ENCODE results near the gene CYP11A1. TPM values are rescaled to one million over a fixed set of nuclear protein-coding genes. Genes with fewer than 3 reads are reported as not detected.

CYP11A1 gene
- total and polyA plus RNA-seq, 2 donors (not counting 1 experiment from before 2014, with no cell fraction given) = not detected

DNA sequence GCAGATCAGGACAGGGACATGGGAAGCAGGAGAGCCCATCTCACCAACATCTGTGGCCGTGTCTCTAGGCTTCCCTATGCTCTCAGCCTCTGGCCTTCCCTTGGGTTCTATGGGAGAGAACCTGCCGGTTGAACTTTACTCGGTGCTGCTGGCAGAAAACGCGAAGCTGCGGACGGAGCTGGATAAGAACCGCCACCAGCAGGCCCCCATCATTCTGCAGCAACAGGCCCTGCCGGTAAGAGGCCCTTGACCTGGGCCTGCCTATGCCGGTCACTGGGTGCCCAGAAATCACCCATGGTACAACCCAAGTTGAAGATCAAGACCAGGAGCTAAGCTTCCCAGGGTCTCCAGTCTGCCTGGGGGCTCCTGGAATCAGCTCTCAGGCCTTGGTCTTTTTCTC lies 34.8 kb downstream of the CYP11A1 start:
- no peak for TF ChIP-seq EZH2 (IDR thresholded peaks at IDR 0.05; ENCODE audit: borderline replicate concordance, insufficient read depth, low read depth, low read length, poor library complexity, severe bottlenecking)
- TF ChIP-seq, protein P1, sequence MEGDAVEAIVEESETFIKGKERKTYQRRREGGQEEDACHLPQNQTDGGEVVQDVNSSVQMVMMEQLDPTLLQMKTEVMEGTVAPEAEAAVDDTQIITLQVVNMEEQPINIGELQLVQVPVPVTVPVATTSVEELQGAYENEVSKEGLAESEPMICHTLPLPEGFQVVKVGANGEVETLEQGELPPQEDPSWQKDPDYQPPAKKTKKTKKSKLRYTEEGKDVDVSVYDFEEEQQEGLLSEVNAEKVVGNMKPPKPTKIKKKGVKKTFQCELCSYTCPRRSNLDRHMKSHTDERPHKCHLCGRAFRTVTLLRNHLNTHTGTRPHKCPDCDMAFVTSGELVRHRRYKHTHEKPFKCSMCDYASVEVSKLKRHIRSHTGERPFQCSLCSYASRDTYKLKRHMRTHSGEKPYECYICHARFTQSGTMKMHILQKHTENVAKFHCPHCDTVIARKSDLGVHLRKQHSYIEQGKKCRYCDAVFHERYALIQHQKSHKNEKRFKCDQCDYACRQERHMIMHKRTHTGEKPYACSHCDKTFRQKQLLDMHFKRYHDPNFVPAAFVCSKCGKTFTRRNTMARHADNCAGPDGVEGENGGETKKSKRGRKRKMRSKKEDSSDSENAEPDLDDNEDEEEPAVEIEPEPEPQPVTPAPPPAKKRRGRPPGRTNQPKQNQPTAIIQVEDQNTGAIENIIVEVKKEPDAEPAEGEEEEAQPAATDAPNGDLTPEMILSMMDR (IDR thresholded peaks at IDR 0.05) = no peak
- Mint-ChIP-seq H3K4me1 (peaks cover 2% of the 10 kb centered on the region), H3K27me3 (peaks cover 4% of the 10 kb centered on the region), H3K27ac (no peak overlapping the region), H3K4me3 (no peak overlapping the region), H3K9me3 (ENCODE audit: insufficient read depth) (no peaks in the 10 kb centered on the region)
- Histone ChIP-seq H3K79me2 (ENCODE audit: control insufficient read depth, insufficient read depth, low read length) (no peaks in the 10 kb centered on the region), H3K4me1 (ENCODE audit: control insufficient read depth in 2 of 2, insufficient read depth in 2 of 2, low read length in 2 of 2) (no peaks in the 10 kb centered on the region), H3K27ac (ENCODE audit: low read length in 2 of 2) (no peak overlapping the region), H2AFZ (ENCODE audit: insufficient read depth, low read depth, low read length, poor library complexity, severe bottlenecking) (no peak overlapping the region), H3K36me3 (replicated peaks in 1 of 2; ENCODE audit: control extremely low read depth in 1 of 2, control insufficient read depth in 1 of 2, extremely low read depth in 1 of 2, insufficient read depth in 2 of 2, low read length in 1 of 2) (no peaks in the 10 kb centered on the region), H4K20me1 (ENCODE audit: control insufficient read depth, insufficient read depth, low read length, poor library complexity, severe bottlenecking) (no peaks in the 10 kb centered on the region), H3K9ac (ENCODE audit: low read length) (no peak overlapping the region), H3K4me2 (replicated peaks; ENCODE audit: low read depth, low read length, poor library complexity, severe bottlenecking) (no peak overlapping the region), H3K4me3 (ENCODE audit: control extremely low read depth in 1 of 5, extremely low read depth in 1 of 5, insufficient read depth in 1 of 5, low read depth in 2 of 5, low read length in 4 of 5) (no peak overlapping the region), H3K9me3 (ENCODE audit: control extremely low read depth in 1 of 3, control insufficient read depth in 2 of 3, insufficient read depth in 1 of 3, low read length in 2 of 3) (peaks cover 0 to 4% (median 0%) of the 10 kb centered on the region in 3 donors), H3K27me3 (replicated peaks in 1 of 4; ENCODE audit: control extremely low read depth in 1 of 4, control insufficient read depth in 3 of 4, insufficient read depth in 4 of 4, low read length in 3 of 4) (no peaks in the 10 kb centered on the region)
- CTCF ChIA-PET = no interaction called here
- no peak for DNase-seq
- intact Hi-C loops (cut with micrococcal nuclease) = no loop called here
- ATAC-seq (ENCODE audit: low read depth) = no peak
- POLR2A ChIA-PET = no interaction called here
- 97% methylated on average over 9 of the region's 10 CpGs for WGBS (ENCODE audit: insufficient coverage)

DNA sequence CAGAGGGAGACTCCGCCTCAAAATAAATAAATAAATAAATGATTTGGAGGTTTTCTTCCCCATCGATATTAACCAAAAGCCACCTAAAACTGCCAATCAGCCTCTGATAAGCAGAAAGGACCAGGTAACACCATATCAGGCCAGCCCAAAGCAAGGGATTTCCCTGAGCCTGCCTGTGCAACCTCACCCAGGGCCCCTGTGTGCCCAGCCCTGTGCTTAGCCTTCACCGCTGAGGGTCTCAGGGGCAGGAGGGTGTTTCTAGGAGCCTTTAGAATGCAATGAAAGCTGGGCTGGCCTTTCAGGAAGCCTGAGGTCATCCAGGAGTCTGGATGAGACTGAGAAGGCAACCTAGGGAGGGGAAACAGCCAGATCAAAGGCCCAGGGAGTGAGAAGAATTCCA lies 35.4 kb downstream of the CYP11A1 start:
- H3K36me3 ChIP-seq (replicated peaks in 1 of 2; ENCODE audit: control extremely low read depth in 1 of 2, control insufficient read depth in 1 of 2, extremely low read depth in 1 of 2, insufficient read depth in 2 of 2, low read length in 1 of 2) = no peaks in the 10 kb centered on the region
- no peak overlapping the region for H2AFZ ChIP-seq (ENCODE audit: insufficient read depth, low read depth, low read length, poor library complexity, severe bottlenecking)
- no peaks in the 10 kb centered on the region for H4K20me1 ChIP-seq (ENCODE audit: control insufficient read depth, insufficient read depth, low read length, poor library complexity, severe bottlenecking)
- DNase-seq (no peak), ATAC-seq (ENCODE audit: low read depth) (no peak)
- Mint-ChIP-seq H3K27ac (no peak overlapping the region), H3K9me3 (ENCODE audit: insufficient read depth) (no peaks in the 10 kb centered on the region), H3K27me3 (peaks cover 4% of the 10 kb centered on the region), H3K4me1 (peaks cover 2% of the 10 kb centered on the region), H3K4me3 (no peak overlapping the region)
- ChIA-PET POLR2A (no interaction called here), CTCF (no interaction called here)
- no peaks in the 10 kb centered on the region for H3K27me3 ChIP-seq (replicated peaks in 1 of 4; ENCODE audit: control extremely low read depth in 1 of 4, control insufficient read depth in 3 of 4, insufficient read depth in 4 of 4, low read length in 3 of 4)
- no peaks in the 10 kb centered on the region for H3K79me2 ChIP-seq (ENCODE audit: control insufficient read depth, insufficient read depth, low read length)
- H3K4me1 ChIP-seq (ENCODE audit: control insufficient read depth in 2 of 2, insufficient read depth in 2 of 2, low read length in 2 of 2) = no peaks in the 10 kb centered on the region
- no peak overlapping the region for H3K9ac ChIP-seq (ENCODE audit: low read length)
- WGBS (ENCODE audit: insufficient coverage) = 90% methylated on average over 1 of the region's 3 CpGs
- no peak overlapping the region for H3K27ac ChIP-seq (ENCODE audit: low read length in 2 of 2)
- H3K4me3 ChIP-seq (ENCODE audit: control extremely low read depth in 1 of 5, extremely low read depth in 1 of 5, insufficient read depth in 1 of 5, low read depth in 2 of 5, low read length in 4 of 5) = no peak overlapping the region
- no peak overlapping the region for H3K4me2 ChIP-seq (replicated peaks; ENCODE audit: low read depth, low read length, poor library complexity, severe bottlenecking)
- TF ChIP-seq EZH2 (IDR thresholded peaks at IDR 0.05; ENCODE audit: borderline replicate concordance, insufficient read depth, low read depth, low read length, poor library complexity, severe bottlenecking) = no peak
- TF ChIP-seq, protein P1 (IDR thresholded peaks at IDR 0.05) = no peak
- intact Hi-C loops (cut with micrococcal nuclease) = no loop called here
- H3K9me3 ChIP-seq (ENCODE audit: control extremely low read depth in 1 of 3, control insufficient read depth in 2 of 3, insufficient read depth in 1 of 3, low read length in 2 of 3) = peaks cover 0 to 4% (median 0%) of the 10 kb centered on the region in 3 donors

Data from B cell (primary cell).